GM12878 (cell line): ENCODE data around the gene UTP25. TPM values are rescaled to one million over a fixed set of nuclear protein-coding genes. Genes with fewer than 3 reads are reported as not detected.

Source experiments
- ATAC-seq: fragments of 200-7000 bp; cut with Tn5 transposase; 3 replicates; pipeline ENCODE4 v1.9.1; 2020; ENCODE audit warnings: mild to moderate bottlenecking, moderate library complexity
- BruUV-seq: library from RNA; stranded (reverse); fragments of 400-500 nt; replicated peaks from 2 replicates; lab custom pipeline; 2021; lab: Mats Ljungman, UMichigan
- CTCF ChIA-PET: fragments of 300-600 bp; sonication (Branson Sonifier 250); formaldehyde crosslinking; extraction: SDS; loops from one replicate; lab custom pipeline; 2021; ENCODE audit warnings: inconsistent platforms; lab: Yijun Ruan, JAX
- POLR2A ChIA-PET: fragments of 350-600 bp; formaldehyde crosslinking; extraction: SDS; loops from one replicate; lab custom pipeline; 2021; ENCODE audit warnings: inconsistent platforms; lab: Charles Lee
- RAD21 ChIA-PET: fragments of 300-600 bp; sonication (Branson Sonifier 250); formaldehyde crosslinking; loops from one replicate; lab custom pipeline; 2023; ENCODE audit warnings: antibody characterized with exemption; ENCODE audit not compliant: unreplicated experiment; lab: Charles Lee
- SMC1A ChIA-PET: fragments of 300-600 bp; sonication (Branson Sonifier 250); formaldehyde crosslinking; loops from one replicate; lab custom pipeline; 2023; ENCODE audit not compliant: unreplicated experiment, uncharacterized antibody; lab: Charles Lee
- DNase-seq: peaks from one replicate; pipeline ENCODE4 v3.0.0-alpha.2; 2011; ENCODE audit warnings: low read depth, low spot score
- FAIRE-seq: peaks from 3 replicates; lab custom pipeline; 2011; peaks lifted over from hg19 to GRCh38; lab: Jason Lieb, UNC
- H2AFZ ChIP-seq: 2 replicates; pipeline ENCODE4 v1.6.0; 2011; ENCODE audit warnings: low read depth, low read length, control low read depth; ENCODE audit not compliant: control insufficient read depth
- H3K27ac ChIP-seq: 2 replicates; pipeline ENCODE4 v1.5.1; 2011; ENCODE audit warnings: control low read depth; ENCODE audit not compliant: control insufficient read depth, insufficient read depth
- H3K27me3 ChIP-seq, 2 experiments: replicated peaks in 1 of 2; 2 replicates each; pipeline versions ENCODE4 v1.6.0 to v1.6.1; 2011; ENCODE audit warnings: low read length in 1 of 2; ENCODE audit not compliant: control insufficient read depth in 2 of 2, insufficient read depth in 2 of 2
- H3K36me3 ChIP-seq, 2 experiments: 2 replicates each; pipeline ENCODE4 v1.5.1; 2011; ENCODE audit warnings: low read length in 1 of 2; ENCODE audit not compliant: control insufficient read depth in 2 of 2, insufficient read depth in 2 of 2
- H3K4me1 ChIP-seq: 2 replicates; pipeline ENCODE4 v1.6.1; 2011; ENCODE audit warnings: mild to moderate bottlenecking, low read length, moderate library complexity, mixed read lengths; ENCODE audit not compliant: control insufficient read depth, insufficient read depth
- H3K4me2 ChIP-seq: 2 replicates; pipeline ENCODE4 v1.6.0; 2011; ENCODE audit warnings: control low read depth; ENCODE audit not compliant: control insufficient read depth, insufficient read depth
- H3K4me3 ChIP-seq: fragments of 200-600 bp; sonication (generic); 2 replicates; pipeline ENCODE4 v1.5.1; 2016
- H3K79me2 ChIP-seq: 2 replicates; pipeline ENCODE4 v1.6.0; 2011; ENCODE audit warnings: low read length; ENCODE audit not compliant: control insufficient read depth, insufficient read depth
- H3K9ac ChIP-seq: 2 replicates; pipeline ENCODE4 v1.8.0; 2011; ENCODE audit warnings: low read length, control low read depth, mixed read lengths; ENCODE audit not compliant: control insufficient read depth, insufficient read depth
- H3K9me3 ChIP-seq: replicated peaks from 3 replicates; pipeline ENCODE4 v1.5.1; 2011; ENCODE audit warnings: mild to moderate bottlenecking, low read length; ENCODE audit not compliant: control insufficient read depth, insufficient read depth
- H4K20me1 ChIP-seq: 2 replicates; pipeline ENCODE4 v1.6.0; 2011; ENCODE audit not compliant: control insufficient read depth, insufficient read depth
- FOXK2 ChIP-seq: fragments of 450-650 bp; IDR thresholded peaks from 2 replicates; pipeline ENCODE4 v1.6.1; 2017; ENCODE audit warnings: mild to moderate bottlenecking, moderate library complexity
- RAD21 ChIP-seq: IDR thresholded peaks from 2 replicates; pipeline ENCODE4 v1.6.1; 2011; ENCODE audit warnings: mild to moderate bottlenecking, low read depth, low read length, moderate library complexity; ENCODE audit not compliant: insufficient read depth
- YY1 ChIP-seq: IDR thresholded peaks from 2 replicates; pipeline ENCODE4 v1.6.1; 2011; ENCODE audit warnings: low read depth, mild to moderate bottlenecking, low read length
- WGBS: methylation state at CpG from one replicate; pipeline ENCODE4 v1.1.6; 2016; ENCODE audit warnings: low lambda C conversion rate; ENCODE audit not compliant: insufficient replicate concordance, insufficient coverage; ENCODE audit errors: missing lambda C conversion rate; 5-methylcytosine and 5-hydroxymethylcytosine counted together
- in situ Hi-C: fragments of 300-500 bp; cut with MboI; formaldehyde crosslinking; loops from 9 replicates; pipeline ENCODE4 v1.14.3; 2018; ENCODE audit warnings: mixed read lengths
- intact Hi-C: fragments of 100-400 bp; cut with micrococcal nuclease; formaldehyde crosslinking; loops from one replicate; pipeline ENCODE4 v1.14.2; 2022; ENCODE audit not compliant: unreplicated experiment
- polyA plus RNA-seq, 11 experiments: library from polyadenylated mRNA; depleted of rRNA in 4 of 11; unstranded in 6 of 11; stranded (reverse) in 5 of 11; fragments of >200 nt; fragmentation: Nextera tagmentation in 4 of 11; fragmentation: Illumina TruSeq in 1 of 11; extraction: Ambion mirVana in 4 of 11; extraction: Trizol in 1 of 11; gene quantifications; 1 replicate in 1 of 11; 2 replicates in 10 of 11; pipeline versions ENCODE4 v1.2.1 to v1.2.3, GENCODE V29; 2011 to 2016; ENCODE audit warnings: inconsistent platforms in 2 of 11, missing spikeins in 2 of 11, low read depth in 1 of 11
- total RNA-seq, 4 experiments: library from RNA; depleted of rRNA in 3 of 4; stranded (reverse); fragments of >200 nt in 3 of 4; fragmentation: Illumina TruSeq in 1 of 4; extraction: Trizol in 1 of 4; gene quantifications; 2 replicates each; pipeline versions ENCODE4 v1.2.1 to v1.2.3, GENCODE V29; 2013 to 2021

The UTP25 gene
- total and polyA plus RNA-seq, 10 of the 15 experiments (the other 5 are each of a cell fraction or from before 2014, with no cell fraction given): 3.0 to 13.3 (median 8.5) TPM

DNA sequence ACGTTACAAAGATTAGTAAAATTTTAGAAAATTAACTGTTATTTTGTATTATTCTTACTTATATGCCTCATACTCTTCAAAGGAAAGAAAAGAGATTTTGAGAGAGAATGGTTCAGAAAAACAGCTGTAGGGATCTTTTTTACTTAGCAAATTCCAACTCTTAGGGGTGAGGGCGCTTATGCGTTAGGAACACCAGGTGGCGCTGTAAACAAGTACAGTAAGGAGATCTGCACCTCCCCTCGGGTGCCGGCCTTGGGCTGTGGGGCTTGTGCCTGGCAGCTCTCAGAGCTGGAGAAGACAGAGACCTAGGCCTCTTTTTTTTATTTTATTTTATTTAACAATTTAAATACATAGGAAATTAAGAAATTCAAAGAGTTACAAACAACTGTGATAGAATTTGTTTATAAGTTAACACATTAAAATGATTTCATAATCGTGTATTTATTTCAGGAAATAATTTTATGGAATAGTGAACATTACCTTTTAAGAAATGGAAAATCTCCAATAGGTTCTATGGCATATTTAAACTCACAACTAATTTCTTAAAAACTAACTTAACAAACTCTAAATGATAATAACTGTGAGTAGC lies 32.6 kb downstream of the UTP25 start (continued):
- TF ChIP-seq RAD21 (peak; percentile 66), YY1 (peak; percentile 46; the same call in 1 of the 2 replicates)

DNA sequence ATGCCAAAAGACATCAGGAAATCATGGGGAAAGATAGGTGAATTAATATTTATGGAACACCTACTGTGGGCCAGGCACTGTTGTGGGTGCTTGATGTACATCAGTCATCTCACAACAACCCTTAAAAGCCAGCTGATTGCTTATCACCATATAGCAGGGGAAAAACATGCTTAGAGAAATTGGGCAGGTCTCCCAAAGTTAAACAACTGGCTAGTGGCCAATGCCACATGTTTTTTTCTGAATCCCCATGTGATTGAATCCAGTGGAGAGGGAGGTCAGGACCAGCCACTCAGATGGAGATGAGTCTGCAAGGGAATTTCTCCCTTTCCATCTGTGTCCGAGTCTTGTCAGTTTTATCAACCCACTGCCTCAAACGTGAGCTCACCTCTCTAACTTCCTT lies 33.5 kb downstream of the UTP25 start:
- no peaks in the 10 kb centered on the region for H4K20me1 ChIP-seq
- H3K27me3 ChIP-seq: no peaks in the 10 kb centered on the region; a peak in 1 of 4 replicates
- no peaks in the 10 kb centered on the region; the same call in 2 of the 3 replicates for H3K9me3 ChIP-seq
- no peak for ATAC-seq
- H3K4me2 ChIP-seq: no peak overlapping the region
- intact Hi-C loops (no loop called here), in situ Hi-C loops (loop anchor here (5.0 kb wide), 1 partner anchor 126 kb away; no protein-coding TSS in a partner anchor)
- no TSS peak for BruUV-seq
- H3K4me3 ChIP-seq: no peak overlapping the region
- ChIA-PET SMC1A (interaction anchor here (1.1 to 1.5 kb wide), 6 partner anchors 127 to 539 kb away, joined by 3 to 5 read pairs (median 4); no protein-coding TSS in a partner anchor), POLR2A (no interaction called here), RAD21 (interaction anchor here (0.9 to 1.0 kb wide), 3 partner anchors 446 to 450 kb away, joined by 3 to 4 read pairs (median 3); no protein-coding TSS in a partner anchor), CTCF (interaction anchor here (0.5 to 4.2 kb wide), 11 partner anchors 9 to 1920 kb away, joined by 3 to 32 read pairs (median 5); partner anchors contain the start of gene KCNH1)
- no peak for DNase-seq
- no peaks in the 10 kb centered on the region for H3K79me2 ChIP-seq
- no peak overlapping the region for H3K27ac ChIP-seq
- no peak for TF ChIP-seq FOXK2
- H2AFZ ChIP-seq: no peak overlapping the region
- no peaks in the 10 kb centered on the region for H3K4me1 ChIP-seq
- FAIRE-seq: no peak
- 9% methylated on average over 2 of the region's 2 CpGs for WGBS
- H3K36me3 ChIP-seq: no peaks in the 10 kb centered on the region
- H3K9ac ChIP-seq: no peak overlapping the region
